AG04449 (cell line): ENCODE results near the gene TMPRSS6.

Experiments used
- CTCF ChIA-PET: fragments of 350-600 bp; formaldehyde crosslinking; extraction: SDS; loops from one replicate; lab custom pipeline; 2021; ENCODE audit warnings: antibody characterized with exemption; lab: Yijun Ruan, JAX
- POLR2A ChIA-PET: fragments of 400-600, 350-600 bp; formaldehyde crosslinking; extraction: SDS; loops from one replicate; lab custom pipeline; 2020; ENCODE audit warnings: antibody characterized with exemption, inconsistent platforms; lab: Yijun Ruan, JAX
- DNase-seq: peaks from one replicate; pipeline ENCODE4 v3.0.0-alpha.2; 2010; ENCODE audit warnings: low read depth, low spot score
- H3K4me3 ChIP-seq: 2 replicates; pipeline ENCODE4 v1.5.1; 2011; ENCODE audit warnings: low read depth, mild to moderate bottlenecking, control low read depth, low read length
- CTCF ChIP-seq: IDR thresholded peaks from one replicate; pipeline ENCODE4 v1.5.1; 2011; ENCODE audit warnings: mild to moderate bottlenecking, moderate library complexity, low read length, control low read depth, inconsistent platforms; ENCODE audit not compliant: insufficient read depth; ENCODE audit errors: missing control alignments

The TMPRSS6 gene

DNA sequence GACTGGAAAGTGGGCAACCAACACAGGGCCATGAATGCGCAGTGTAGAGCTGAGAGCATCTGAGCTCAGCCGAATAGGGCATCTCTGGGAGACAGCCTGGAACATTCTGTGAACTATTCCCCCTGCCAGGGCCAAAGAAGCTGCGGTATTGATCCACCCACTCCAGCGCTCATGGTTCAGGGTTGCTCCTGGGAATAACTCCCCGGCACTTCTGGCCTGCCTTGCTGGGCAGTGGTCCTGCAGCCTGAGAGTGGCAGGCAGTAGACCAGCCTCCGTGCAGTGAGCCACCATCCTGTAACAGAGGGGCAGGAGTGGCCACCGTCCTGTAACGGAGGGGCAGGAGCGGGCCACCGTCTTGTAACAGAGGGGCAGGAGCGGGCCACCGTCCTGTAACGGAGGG is 12.2 kb downstream of the TMPRSS6 start:
- ChIA-PET POLR2A (no interaction called here), CTCF (no interaction called here)
- DNase-seq = no peak
- TF ChIP-seq CTCF = no peak
- no peak overlapping the region for H3K4me3 ChIP-seq

GRCh38 chr22:37095113-37095512 is 14.4 kb downstream of the TMPRSS6 start:
- POLR2A ChIA-PET = no interaction called here
- TF ChIP-seq CTCF = no peak
- no peak for DNase-seq
- CTCF ChIA-PET = interaction anchor here (1.0 kb wide), 1 partner anchor 103 kb away, joined by 3 read pairs; no protein-coding TSS in a partner anchor
- H3K4me3 ChIP-seq = no peak overlapping the region

- no peak overlapping the region for H3K4me3 ChIP-seq
- ChIA-PET POLR2A (no interaction called here), CTCF (no interaction called here)
- TF ChIP-seq CTCF = no peak
- no peak for DNase-seq
Observed at GRCh38 chr22:37094239-37094638, 15.3 kb downstream of the TMPRSS6 start.

DNA sequence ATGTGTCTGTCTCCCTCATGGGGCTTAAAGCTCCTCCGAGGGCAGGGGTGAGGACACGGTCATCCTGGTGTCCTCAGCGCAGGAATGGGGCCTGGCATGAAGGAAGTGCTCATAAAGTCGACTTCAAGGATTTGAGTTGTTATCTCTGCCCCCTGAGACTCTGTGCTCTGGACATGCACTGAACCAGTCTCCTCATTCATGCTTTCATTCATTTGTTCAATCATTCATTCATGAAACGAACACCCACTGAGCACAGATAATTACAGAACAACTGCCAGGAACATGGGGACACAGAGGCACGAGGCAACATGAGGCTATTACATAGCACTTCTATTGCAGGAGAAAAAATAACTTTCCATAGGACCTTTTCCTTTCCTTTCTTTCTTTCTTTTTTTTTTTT is 16.5 kb downstream of the TMPRSS6 start:
- TF ChIP-seq CTCF = no peak
- DNase-seq = no peak
- POLR2A ChIA-PET = no interaction called here
- no peak overlapping the region for H3K4me3 ChIP-seq
- CTCF ChIA-PET = no interaction called here

DNA sequence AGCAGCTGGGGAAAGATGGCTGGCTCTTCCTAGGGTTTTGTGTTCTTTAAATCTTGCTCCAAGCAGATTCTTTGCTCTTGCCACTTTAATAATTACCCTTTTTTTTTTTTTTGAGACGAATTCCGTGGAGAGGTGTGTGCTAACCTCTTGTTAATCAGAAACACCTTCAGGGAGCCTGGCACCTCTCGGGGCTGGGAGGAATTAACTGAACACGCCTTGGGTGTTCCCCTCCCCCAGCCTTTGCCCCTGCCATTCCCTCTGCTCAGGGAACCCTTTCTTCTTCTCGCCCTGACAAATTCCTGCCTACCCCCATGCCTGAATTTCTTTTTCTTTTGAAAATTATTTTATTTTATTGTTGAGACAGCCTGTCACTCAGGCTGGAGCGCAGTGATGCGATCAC is 17.5 kb downstream of the TMPRSS6 start:
- H3K4me3 ChIP-seq = no peak overlapping the region
- CTCF ChIA-PET = no interaction called here
- POLR2A ChIA-PET = no interaction called here
- DNase-seq = no peak
- no peak for TF ChIP-seq CTCF

DNA sequence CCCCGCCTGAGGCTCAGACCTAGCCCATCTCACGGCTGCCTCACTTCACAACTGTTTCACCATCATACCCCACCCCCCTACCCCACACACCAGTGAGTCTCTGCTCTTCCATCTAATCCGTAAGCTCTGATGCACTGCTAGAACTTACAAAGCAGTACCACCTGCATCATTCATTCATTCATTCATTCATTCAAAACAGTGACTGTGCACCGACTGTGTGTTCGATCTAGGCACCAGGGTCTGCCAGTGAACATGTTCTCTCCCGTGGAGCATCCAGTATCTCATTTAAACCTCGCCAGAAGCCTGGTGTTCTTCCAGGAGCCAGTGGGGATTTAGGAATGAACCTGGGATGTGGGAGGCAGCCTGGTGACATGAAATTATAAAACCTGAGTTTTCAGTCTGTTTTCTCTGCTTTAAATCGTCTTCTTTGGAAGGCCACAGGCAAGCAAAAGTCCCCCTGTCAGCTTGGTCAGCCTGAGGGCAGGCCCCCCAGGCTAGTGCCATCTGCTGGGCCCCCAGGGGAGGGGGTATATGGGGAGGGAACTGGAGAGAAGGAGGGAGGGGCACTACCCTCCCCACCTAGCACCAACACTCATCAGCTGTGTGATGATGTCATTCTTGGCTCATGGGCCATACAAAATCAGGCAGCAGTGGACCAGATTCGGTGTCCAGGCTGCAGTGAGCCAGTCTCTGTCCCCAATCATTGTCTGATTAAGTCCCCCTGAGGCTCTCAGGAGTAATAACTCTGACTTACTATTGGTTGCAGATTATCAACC is 18.4 kb downstream of the TMPRSS6 start:
- ChIA-PET CTCF (interaction anchor here (1.8 kb wide), 1 partner anchor 22 kb away, joined by 4 read pairs; no protein-coding TSS in a partner anchor), POLR2A (no interaction called here)
- H3K4me3 ChIP-seq = no peak overlapping the region
- TF ChIP-seq CTCF = no peak
- no peak for DNase-seq
